ENCODE measurements around the gene EHBP1L1.
A peak's percentile ranks its signal among the peaks of the same experiment; 100 is the strongest.

Gene EHBP1L1

GRCh38 chr11:65574109-65574810 lies 1.6 kb upstream of the EHBP1L1 start:
- Histone ChIP-seq H3K79me1 (replicated peaks; ENCODE audit: low read length, poor library complexity, severe bottlenecking) (peaks cover 20% of the 10 kb centered on the region), H2BK120ac (ENCODE audit: low read depth, low read length) (peak overlapping the region; percentile 45), H4K91ac (ENCODE audit: low read length) (no peak overlapping the region), H3K4me1 (ENCODE audit: control insufficient read depth, insufficient read depth, low read depth, low read length) (peaks cover 56% of the 10 kb centered on the region), H3K14ac (ENCODE audit: low read length in 2 of 2) (no peak overlapping the region), H3K27ac (ENCODE audit: low read length, poor library complexity, severe bottlenecking) (peak overlapping the region; percentile 89), H3K9me3 (ENCODE audit: control insufficient read depth, low read length) (no peaks in the 10 kb centered on the region), H2AFZ (ENCODE audit: low read depth, low read length) (peak overlapping the region; percentile 5), H2BK12ac (ENCODE audit: low read length in 2 of 2) (peak overlapping the region in 1 of 2 experiments; percentile 97), H3K4me2 (ENCODE audit: low read length, poor library complexity, severe bottlenecking) (peak overlapping the region; percentile 87), H3K18ac (ENCODE audit: low read depth in 1 of 2, low read length in 2 of 2) (peak overlapping the region; percentile 34 to 96), H4K8ac (ENCODE audit: low read length) (no peak overlapping the region), H2AK5ac (ENCODE audit: low read length, severe bottlenecking) (no peak overlapping the region), H3K36me3 (ENCODE audit: control insufficient read depth in 1 of 2, insufficient read depth in 2 of 2, low read depth in 1 of 2, low read length in 2 of 2) (peaks cover 5 to 17% of the 10 kb centered on the region in 2 experiments), H2BK5ac (ENCODE audit: low read depth, low read length, poor library complexity, severe bottlenecking) (no peak overlapping the region), H3K4me3 (ENCODE audit: insufficient read depth in 1 of 2, low read depth in 1 of 2, low read length in 2 of 2) (peak overlapping the region; percentile 41 to 99), H3K27me3 (ENCODE audit: control insufficient read depth in 1 of 2, insufficient read depth in 1 of 2, low read length in 2 of 2) (no peaks in the 10 kb centered on the region), H3K4ac (ENCODE audit: low read depth in 1 of 2, low read length in 2 of 2) (peak overlapping the region; percentile 58 to 90), H2BK15ac (ENCODE audit: low read depth, poor library complexity, severe bottlenecking) (no peak overlapping the region), H3K9ac (ENCODE audit: low read length) (peak overlapping the region; percentile 96), H3K23ac (ENCODE audit: low read length in 2 of 2) (peak overlapping the region in 1 of 2 experiments; percentile 94)
- peak; percentile 98 for DNase-seq
- WGBS: 2% methylated on average over 42 of the region's 67 CpGs

GRCh38 chr11:65574811-65575567 lies 864 bp upstream of the EHBP1L1 start:
- WGBS: 12% methylated on average over 27 of the region's 28 CpGs

GRCh38 chr11:65576232-65576866 lies 496 bp downstream of the EHBP1L1 start:
- WGBS: 15% methylated on average over 16 of the region's 26 CpGs
- Histone ChIP-seq H2BK12ac (ENCODE audit: low read length in 2 of 2) (peak overlapping the region; percentile 51 to 55), H3K9ac (ENCODE audit: low read length) (peak overlapping the region; percentile 90), H4K91ac (ENCODE audit: low read length) (peak overlapping the region; percentile 94), H3K4me3 (ENCODE audit: insufficient read depth in 1 of 2, low read depth in 1 of 2, low read length in 2 of 2) (peak overlapping the region; percentile 74 to 89), H3K23ac (ENCODE audit: low read length in 2 of 2) (no peak overlapping the region), H4K8ac (ENCODE audit: low read length) (peak overlapping the region; percentile 87), H3K4ac (ENCODE audit: low read depth in 1 of 2, low read length in 2 of 2) (peak overlapping the region; percentile 10 to 64), H3K9me3 (ENCODE audit: control insufficient read depth, low read length) (no peaks in the 10 kb centered on the region), H2AFZ (ENCODE audit: low read depth, low read length) (no peak overlapping the region), H2BK5ac (ENCODE audit: low read depth, low read length, poor library complexity, severe bottlenecking) (no peak overlapping the region), H3K27ac (ENCODE audit: low read length, poor library complexity, severe bottlenecking) (peak overlapping the region; percentile 62), H3K4me2 (ENCODE audit: low read length, poor library complexity, severe bottlenecking) (peak overlapping the region; percentile 62), H3K4me1 (ENCODE audit: control insufficient read depth, insufficient read depth, low read depth, low read length) (peaks cover 46% of the 10 kb centered on the region), H3K14ac (ENCODE audit: low read length in 2 of 2) (peak overlapping the region in 1 of 2 experiments; percentile 57), H3K36me3 (ENCODE audit: control insufficient read depth in 1 of 2, insufficient read depth in 2 of 2, low read depth in 1 of 2, low read length in 2 of 2) (peaks cover 26 to 36% of the 10 kb centered on the region in 2 experiments), H2BK120ac (ENCODE audit: low read depth, low read length) (peak overlapping the region; percentile 69), H3K18ac (ENCODE audit: low read depth in 1 of 2, low read length in 2 of 2) (peak overlapping the region; percentile 70 to 95), H2AK5ac (ENCODE audit: low read length, severe bottlenecking) (peak overlapping the region; percentile 12), H3K79me1 (replicated peaks; ENCODE audit: low read length, poor library complexity, severe bottlenecking) (peaks cover 21% of the 10 kb centered on the region), H2BK15ac (ENCODE audit: low read depth, poor library complexity, severe bottlenecking) (peak overlapping the region; percentile 92), H3K27me3 (ENCODE audit: control insufficient read depth in 1 of 2, insufficient read depth in 1 of 2, low read length in 2 of 2) (no peaks in the 10 kb centered on the region)
- DNase-seq: no peak

More at GRCh38 chr11:65574811-65575567, 864 bp upstream of the EHBP1L1 start:
- Histone ChIP-seq H4K8ac (ENCODE audit: low read length) (peak overlapping the region; percentile 91), H3K4ac (ENCODE audit: low read depth in 1 of 2, low read length in 2 of 2) (peak overlapping the region; percentile 58 to 90), H2BK15ac (ENCODE audit: low read depth, poor library complexity, severe bottlenecking) (peak overlapping the region; percentile 96), H3K23ac (ENCODE audit: low read length in 2 of 2) (peak overlapping the region in 1 of 2 experiments; percentile 94), H3K9ac (ENCODE audit: low read length) (peak overlapping the region; percentile 89), H4K91ac (ENCODE audit: low read length) (peak overlapping the region; percentile 90), H3K9me3 (ENCODE audit: control insufficient read depth, low read length) (no peaks in the 10 kb centered on the region), H2BK120ac (ENCODE audit: low read depth, low read length) (peak overlapping the region; percentile 45), H3K4me3 (ENCODE audit: insufficient read depth in 1 of 2, low read depth in 1 of 2, low read length in 2 of 2) (peak overlapping the region; percentile 74 to 89), H3K36me3 (ENCODE audit: control insufficient read depth in 1 of 2, insufficient read depth in 2 of 2, low read depth in 1 of 2, low read length in 2 of 2) (peaks cover 12 to 24% of the 10 kb centered on the region in 2 experiments), H3K79me1 (replicated peaks; ENCODE audit: low read length, poor library complexity, severe bottlenecking) (peaks cover 26% of the 10 kb centered on the region), H3K4me2 (ENCODE audit: low read length, poor library complexity, severe bottlenecking) (peak overlapping the region; percentile 78), H2AK5ac (ENCODE audit: low read length, severe bottlenecking) (peak overlapping the region; percentile 35), H3K14ac (ENCODE audit: low read length in 2 of 2) (peak overlapping the region in 1 of 2 experiments; percentile 68), H3K4me1 (ENCODE audit: control insufficient read depth, insufficient read depth, low read depth, low read length) (peaks cover 54% of the 10 kb centered on the region), H3K18ac (ENCODE audit: low read depth in 1 of 2, low read length in 2 of 2) (peak overlapping the region; percentile 95 to 96), H2BK12ac (ENCODE audit: low read length in 2 of 2) (peak overlapping the region; percentile 94 to 97), H3K27me3 (ENCODE audit: control insufficient read depth in 1 of 2, insufficient read depth in 1 of 2, low read length in 2 of 2) (no peaks in the 10 kb centered on the region), H2BK5ac (ENCODE audit: low read depth, low read length, poor library complexity, severe bottlenecking) (no peak overlapping the region), H2AFZ (ENCODE audit: low read depth, low read length) (peak overlapping the region; percentile 5), H3K27ac (ENCODE audit: low read length, poor library complexity, severe bottlenecking) (peak overlapping the region; percentile 89)
- peak; percentile 70 for DNase-seq

Measured in mesenchymal stem cell (in vitro differentiated cells and primary cell).